ENCODE results near the gene RBX1.

DNA sequence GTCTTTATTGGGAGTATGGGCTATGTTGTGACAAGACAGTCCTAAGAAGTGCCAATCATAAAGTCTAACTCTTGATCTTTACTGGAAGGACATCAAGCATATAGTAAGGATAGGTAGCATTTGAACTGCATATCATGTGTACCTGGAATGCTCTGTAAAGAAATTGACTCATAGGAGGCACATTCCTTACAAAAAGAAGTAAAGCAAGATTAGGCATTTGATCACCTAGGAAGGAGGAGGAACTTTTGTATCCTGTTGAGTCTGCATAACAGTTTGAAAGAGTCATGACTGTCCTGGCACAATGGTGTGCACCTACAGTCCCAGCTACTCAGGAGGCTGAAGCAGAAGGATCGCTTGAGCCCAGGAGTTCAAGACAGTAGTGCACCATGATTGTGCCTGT, 47.1 kb upstream of the RBX1 start:
- TF ChIP-seq, protein P1, sequence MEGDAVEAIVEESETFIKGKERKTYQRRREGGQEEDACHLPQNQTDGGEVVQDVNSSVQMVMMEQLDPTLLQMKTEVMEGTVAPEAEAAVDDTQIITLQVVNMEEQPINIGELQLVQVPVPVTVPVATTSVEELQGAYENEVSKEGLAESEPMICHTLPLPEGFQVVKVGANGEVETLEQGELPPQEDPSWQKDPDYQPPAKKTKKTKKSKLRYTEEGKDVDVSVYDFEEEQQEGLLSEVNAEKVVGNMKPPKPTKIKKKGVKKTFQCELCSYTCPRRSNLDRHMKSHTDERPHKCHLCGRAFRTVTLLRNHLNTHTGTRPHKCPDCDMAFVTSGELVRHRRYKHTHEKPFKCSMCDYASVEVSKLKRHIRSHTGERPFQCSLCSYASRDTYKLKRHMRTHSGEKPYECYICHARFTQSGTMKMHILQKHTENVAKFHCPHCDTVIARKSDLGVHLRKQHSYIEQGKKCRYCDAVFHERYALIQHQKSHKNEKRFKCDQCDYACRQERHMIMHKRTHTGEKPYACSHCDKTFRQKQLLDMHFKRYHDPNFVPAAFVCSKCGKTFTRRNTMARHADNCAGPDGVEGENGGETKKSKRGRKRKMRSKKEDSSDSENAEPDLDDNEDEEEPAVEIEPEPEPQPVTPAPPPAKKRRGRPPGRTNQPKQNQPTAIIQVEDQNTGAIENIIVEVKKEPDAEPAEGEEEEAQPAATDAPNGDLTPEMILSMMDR (IDR thresholded peaks at IDR 0.05), result no peak
- TF ChIP-seq POLR2AphosphoS5 (IDR thresholded peaks at IDR 0.05) (no peak), POLR2A (IDR thresholded peaks at IDR 0.05) (no peak)
